Measurements from ENCODE around the gene GPRC6A. TPM values are rescaled to one million over a fixed set of nuclear protein-coding genes. Genes with fewer than 3 reads are reported as not detected.

The GPRC6A gene
- total and polyA plus RNA-seq, 2 of the 13 experiments (the other 11 are each of a cell fraction or from before 2014, with no cell fraction given) = not detected

DNA sequence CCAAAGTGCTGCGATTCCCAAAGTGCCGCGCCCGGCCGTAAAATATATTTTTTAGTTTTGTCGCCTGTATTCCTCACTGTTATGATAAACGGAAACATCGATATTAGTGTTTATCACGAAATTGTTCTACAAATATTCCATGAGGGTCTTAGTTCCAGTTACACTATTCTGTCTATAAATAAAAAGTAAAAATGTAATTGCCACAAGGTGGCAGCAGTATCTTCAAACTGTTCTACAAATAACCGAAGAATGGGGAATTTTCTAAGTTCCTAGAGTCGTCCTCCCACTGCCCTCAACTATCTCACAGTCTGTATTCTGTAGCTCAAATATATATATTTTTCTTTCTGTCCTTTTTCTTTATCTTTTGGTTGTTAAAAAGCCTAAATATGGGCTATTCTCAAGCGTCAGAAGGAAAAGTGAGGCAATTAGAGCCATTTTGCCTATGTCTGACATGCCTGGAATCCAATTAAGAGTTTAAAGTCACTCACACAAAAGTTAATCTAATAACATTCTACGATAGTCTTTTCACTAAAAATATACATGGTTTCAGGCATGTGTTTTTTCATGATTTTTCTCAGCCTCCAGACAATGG lies 49.2 kb downstream of the GPRC6A start:
- BruUV-seq (replicated peaks) = no TSS peak
- no peaks in the 10 kb centered on the region; a peak in 1 of 5 replicates for H3K27me3 ChIP-seq (ENCODE audit: control insufficient read depth in 1 of 2, insufficient read depth in 2 of 2, low read length in 2 of 2)
- no peak overlapping the region for H3K27ac ChIP-seq (ENCODE audit: extremely low read length, insufficient read depth, low read length)
- intact Hi-C loops (cut with micrococcal nuclease; ENCODE audit: unreplicated experiment) (loop anchor here (1.0 kb wide), 2 partner anchors 68 to 190 kb away; no protein-coding TSS in a partner anchor), in situ Hi-C loops (cut with HindIII; ENCODE audit: extremely low pct_ligation_motif_present, low pct_unique_long_range_greater_than_20kb) (loop anchor here (5.0 kb wide), 1 partner anchor 68 kb away; no protein-coding TSS in a partner anchor)
- peak overlapping the region; percentile 10; the same call in 1 of the 2 replicates for H3K4me2 ChIP-seq (ENCODE audit: low read depth, low read length)
- FAIRE-seq (peak; percentile 43), ATAC-seq (peak; percentile 86), DNase-seq (ENCODE audit: low spot score) (peak; percentile 58)
- no peaks in the 10 kb centered on the region for H3K9me3 ChIP-seq (ENCODE audit: low read length)
- WGBS (ENCODE audit: low lambda C conversion rate) = 9% methylated on average over 13 of the region's 13 CpGs
- no peaks in the 10 kb centered on the region for H3K36me3 ChIP-seq (replicated peaks in 1 of 2; ENCODE audit: control insufficient read depth in 1 of 2, insufficient read depth in 2 of 2, low read length in 2 of 2)
- no peaks in the 10 kb centered on the region for H4K20me1 ChIP-seq (ENCODE audit: insufficient read depth, low read length)
- no peak overlapping the region for H3K9ac ChIP-seq (ENCODE audit: insufficient read depth, low read depth, low read length)
- peak overlapping the region in 1 of 3 experiments; percentile 1; a peak in 1 of 6 replicates for H3K4me3 ChIP-seq (replicated peaks in 1 of 3; ENCODE audit: insufficient read depth in 1 of 3, low read depth in 2 of 3, low read length in 3 of 3)
- H3K79me2 ChIP-seq (ENCODE audit: insufficient read depth, low read length) = no peaks in the 10 kb centered on the region
- peak overlapping the region; percentile 68 for H2AFZ ChIP-seq (ENCODE audit: low read length)
- H3K4me1 ChIP-seq (ENCODE audit: insufficient read depth, low read length) = no peaks in the 10 kb centered on the region
- ChIA-PET POLR2A (no interaction called here), CTCF (ENCODE audit: low intra/inter-chr PET ratio, low total read pairs) (interaction anchor here (2.4 to 3.9 kb wide), 2 partner anchors 67 to 189 kb away, joined by 8 to 30 read pairs; no protein-coding TSS in a partner anchor)
- TF ChIP-seq, protein P1, sequence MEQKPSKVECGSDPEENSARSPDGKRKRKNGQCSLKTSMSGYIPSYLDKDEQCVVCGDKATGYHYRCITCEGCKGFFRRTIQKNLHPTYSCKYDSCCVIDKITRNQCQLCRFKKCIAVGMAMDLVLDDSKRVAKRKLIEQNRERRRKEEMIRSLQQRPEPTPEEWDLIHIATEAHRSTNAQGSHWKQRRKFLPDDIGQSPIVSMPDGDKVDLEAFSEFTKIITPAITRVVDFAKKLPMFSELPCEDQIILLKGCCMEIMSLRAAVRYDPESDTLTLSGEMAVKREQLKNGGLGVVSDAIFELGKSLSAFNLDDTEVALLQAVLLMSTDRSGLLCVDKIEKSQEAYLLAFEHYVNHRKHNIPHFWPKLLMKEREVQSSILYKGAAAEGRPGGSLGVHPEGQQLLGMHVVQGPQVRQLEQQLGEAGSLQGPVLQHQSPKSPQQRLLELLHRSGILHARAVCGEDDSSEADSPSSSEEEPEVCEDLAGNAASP (CRISPR knock-in tag; IDR thresholded peaks at IDR 0.05; ENCODE audit: borderline replicate concordance) = no peak
- TF ChIP-seq, protein P2, sequence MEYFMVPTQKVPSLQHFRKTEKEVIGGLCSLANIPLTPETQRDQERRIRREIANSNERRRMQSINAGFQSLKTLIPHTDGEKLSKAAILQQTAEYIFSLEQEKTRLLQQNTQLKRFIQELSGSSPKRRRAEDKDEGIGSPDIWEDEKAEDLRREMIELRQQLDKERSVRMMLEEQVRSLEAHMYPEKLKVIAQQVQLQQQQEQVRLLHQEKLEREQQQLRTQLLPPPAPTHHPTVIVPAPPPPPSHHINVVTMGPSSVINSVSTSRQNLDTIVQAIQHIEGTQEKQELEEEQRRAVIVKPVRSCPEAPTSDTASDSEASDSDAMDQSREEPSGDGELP (IDR thresholded peaks at IDR 0.05; ENCODE audit: borderline replicate concordance, low read depth) = no peak
- TF ChIP-seq ZNF232 (CRISPR knock-in tag; IDR thresholded peaks at IDR 0.05; ENCODE audit: borderline replicate concordance) (no peak), PTBP1 (IDR thresholded peaks at IDR 0.05; ENCODE audit: low read depth, low read length, poor library complexity, severe bottlenecking) (no peak), ZSCAN12 (CRISPR knock-in tag; IDR thresholded peaks at IDR 0.05) (no peak), CTCF (CRISPR knock-in tag; IDR thresholded peaks at IDR 0.05) (peak; percentile 72), ZNF552 (CRISPR knock-in tag; IDR thresholded peaks at IDR 0.05; ENCODE audit: borderline replicate concordance) (no peak), RXRB (CRISPR knock-in tag; IDR thresholded peaks at IDR 0.05; ENCODE audit: borderline replicate concordance) (no peak), ZC3H13 (CRISPR knock-in tag; IDR thresholded peaks at IDR 0.05) (no peak), ZFP62 (CRISPR knock-in tag; IDR thresholded peaks at IDR 0.05) (no peak), XBP1 (CRISPR knock-in tag; IDR thresholded peaks at IDR 0.05) (no peak), STAG1 (CRISPR knock-in tag; IDR thresholded peaks at IDR 0.05) (peak; percentile 61), ZNF329 (CRISPR knock-in tag; IDR thresholded peaks at IDR 0.05; ENCODE audit: low read depth) (no peak)
- TF ChIP-seq, protein P3, sequence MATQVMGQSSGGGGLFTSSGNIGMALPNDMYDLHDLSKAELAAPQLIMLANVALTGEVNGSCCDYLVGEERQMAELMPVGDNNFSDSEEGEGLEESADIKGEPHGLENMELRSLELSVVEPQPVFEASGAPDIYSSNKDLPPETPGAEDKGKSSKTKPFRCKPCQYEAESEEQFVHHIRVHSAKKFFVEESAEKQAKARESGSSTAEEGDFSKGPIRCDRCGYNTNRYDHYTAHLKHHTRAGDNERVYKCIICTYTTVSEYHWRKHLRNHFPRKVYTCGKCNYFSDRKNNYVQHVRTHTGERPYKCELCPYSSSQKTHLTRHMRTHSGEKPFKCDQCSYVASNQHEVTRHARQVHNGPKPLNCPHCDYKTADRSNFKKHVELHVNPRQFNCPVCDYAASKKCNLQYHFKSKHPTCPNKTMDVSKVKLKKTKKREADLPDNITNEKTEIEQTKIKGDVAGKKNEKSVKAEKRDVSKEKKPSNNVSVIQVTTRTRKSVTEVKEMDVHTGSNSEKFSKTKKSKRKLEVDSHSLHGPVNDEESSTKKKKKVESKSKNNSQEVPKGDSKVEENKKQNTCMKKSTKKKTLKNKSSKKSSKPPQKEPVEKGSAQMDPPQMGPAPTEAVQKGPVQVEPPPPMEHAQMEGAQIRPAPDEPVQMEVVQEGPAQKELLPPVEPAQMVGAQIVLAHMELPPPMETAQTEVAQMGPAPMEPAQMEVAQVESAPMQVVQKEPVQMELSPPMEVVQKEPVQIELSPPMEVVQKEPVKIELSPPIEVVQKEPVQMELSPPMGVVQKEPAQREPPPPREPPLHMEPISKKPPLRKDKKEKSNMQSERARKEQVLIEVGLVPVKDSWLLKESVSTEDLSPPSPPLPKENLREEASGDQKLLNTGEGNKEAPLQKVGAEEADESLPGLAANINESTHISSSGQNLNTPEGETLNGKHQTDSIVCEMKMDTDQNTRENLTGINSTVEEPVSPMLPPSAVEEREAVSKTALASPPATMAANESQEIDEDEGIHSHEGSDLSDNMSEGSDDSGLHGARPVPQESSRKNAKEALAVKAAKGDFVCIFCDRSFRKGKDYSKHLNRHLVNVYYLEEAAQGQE (IDR thresholded peaks at IDR 0.05; ENCODE audit: borderline replicate concordance in 1 of 2, low read depth in 1 of 2, low read length in 2 of 2) = no peak

Data from HepG2 (cell line).